Nucleus accumbens (tissue), 56 donors: Measurements from ENCODE around the gene GPR137.
"Not testable (repeated sequence)": the region's sequence is repeated elsewhere in the genome, so short reads cannot be mapped to it uniquely, and the experiment has no call there.

Source experiments
- DNase-seq, 56 donors: peaks; one replicate each; lab custom pipeline; 2025; lab: John Stamatoyannopoulos, UW

The GPR137 gene

GRCh38 chr11:64315667-64316526, 30.2 kb downstream of the GPR137 start:
- DNase-seq: not testable (repeated sequence)

- DNase-seq: peak in 2 of 56 donors; percentile 52 to 63
Measured at GRCh38 chr11:64316672-64317324, 31.1 kb downstream of the GPR137 start.

- peak; percentile 75 to 99 (median 96) for DNase-seq
Measured at GRCh38 chr11:64317325-64317960, 31.8 kb downstream of the GPR137 start, which contains the start of gene TRMT112. TRMT112 (minus strand) TSS chr11:64317559; CDS start chr11:64317526, 33 bp downstream.

GRCh38 chr11:64317961-64318765, 32.5 kb downstream of the GPR137 start, which contains the start of gene PRDX5:
PRDX5 (plus strand) TSS chr11:64318121; CDS start chr11:64318216, 95 bp downstream.
- DNase-seq: peak; percentile 60 to 98 (median 95)

GRCh38 chr11:64318766-64319761, 33.4 kb downstream of the GPR137 start:
- no peak for DNase-seq

GRCh38 chr11:64320556-64320955, 34.9 kb downstream of the GPR137 start:
- no peak for DNase-seq

- no peak for DNase-seq
Measured at GRCh38 chr11:64321026-64321425, 35.4 kb downstream of the GPR137 start.

GRCh38 chr11:64321533-64321932, 35.9 kb downstream of the GPR137 start:
- DNase-seq: no peak

GRCh38 chr11:64322925-64323260, 37.2 kb downstream of the GPR137 start:
- DNase-seq: no peak

- DNase-seq: no peak
Measured at GRCh38 chr11:64323373-64323772, 37.7 kb downstream of the GPR137 start.

- not testable (repeated sequence) for DNase-seq
Measured at GRCh38 chr11:64323984-64324383, 38.3 kb downstream of the GPR137 start.

GRCh38 chr11:64324692-64325469, 39.2 kb downstream of the GPR137 start:
- no peak for DNase-seq

- no peak for DNase-seq
Measured at GRCh38 chr11:64327375-64327774, 41.7 kb downstream of the GPR137 start.

- no peak for DNase-seq
Measured at GRCh38 chr11:64327993-64328392, 42.3 kb downstream of the GPR137 start.

- no peak for DNase-seq
Measured at GRCh38 chr11:64330888-64331287, 45.2 kb downstream of the GPR137 start.

GRCh38 chr11:64331569-64332371, 46.1 kb downstream of the GPR137 start:
- DNase-seq: peak in 8 of 56 donors; percentile 7 to 38 (median 28)

GRCh38 chr11:64333556-64333955, 47.9 kb downstream of the GPR137 start:
- no peak for DNase-seq
